ENCODE data around the gene DENND1A.

- TF ChIP-seq CTCF (IDR thresholded peaks at IDR 0.05) = no peak
- TF ChIP-seq POLR2AphosphoS5 (IDR thresholded peaks at IDR 0.05) = no peak
Observed at GRCh38 chr9:123500336-123500735, 429.6 kb downstream of the DENND1A start.
